Measurements from ENCODE around the gene FZD4.
"Not testable (repeated sequence)": the region's sequence is repeated elsewhere in the genome, so short reads cannot be mapped to it uniquely, and the experiment has no call there.

FZD4 gene

DNA sequence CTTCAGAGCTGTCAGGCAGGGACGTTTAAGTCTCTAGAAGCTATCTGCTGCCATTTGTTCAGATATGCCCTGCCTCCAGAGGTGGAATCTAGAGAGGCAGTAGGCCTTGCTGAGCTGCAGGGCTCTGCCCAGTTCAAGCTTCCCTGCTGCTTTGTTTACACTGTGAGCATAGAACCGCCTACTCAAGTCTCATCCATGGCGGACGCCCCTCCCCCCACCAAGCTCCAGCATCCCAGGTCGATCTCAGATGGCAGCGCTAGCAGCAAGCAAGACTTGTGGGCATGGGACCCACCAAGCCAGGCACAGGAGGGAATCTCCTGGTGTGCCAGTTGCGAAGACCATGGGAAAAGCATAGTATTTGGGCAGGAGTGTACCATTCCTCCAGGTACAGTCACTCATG is 12.4 kb upstream of the FZD4 start:
- H3K4me1 ChIP-seq (ENCODE audit: insufficient read depth, low read length); H3K36me3 ChIP-seq (ENCODE audit: insufficient read depth, low read depth, low read length); H3K27ac ChIP-seq (ENCODE audit: low read length); H3K9me3 ChIP-seq (ENCODE audit: insufficient read depth, low read depth, low read length); H3K9ac ChIP-seq (ENCODE audit: low read depth, low read length); H3K4me3 ChIP-seq (ENCODE audit: low read length); H3K27me3 ChIP-seq (ENCODE audit: insufficient read depth, low read length): not testable (repeated sequence)

DNA sequence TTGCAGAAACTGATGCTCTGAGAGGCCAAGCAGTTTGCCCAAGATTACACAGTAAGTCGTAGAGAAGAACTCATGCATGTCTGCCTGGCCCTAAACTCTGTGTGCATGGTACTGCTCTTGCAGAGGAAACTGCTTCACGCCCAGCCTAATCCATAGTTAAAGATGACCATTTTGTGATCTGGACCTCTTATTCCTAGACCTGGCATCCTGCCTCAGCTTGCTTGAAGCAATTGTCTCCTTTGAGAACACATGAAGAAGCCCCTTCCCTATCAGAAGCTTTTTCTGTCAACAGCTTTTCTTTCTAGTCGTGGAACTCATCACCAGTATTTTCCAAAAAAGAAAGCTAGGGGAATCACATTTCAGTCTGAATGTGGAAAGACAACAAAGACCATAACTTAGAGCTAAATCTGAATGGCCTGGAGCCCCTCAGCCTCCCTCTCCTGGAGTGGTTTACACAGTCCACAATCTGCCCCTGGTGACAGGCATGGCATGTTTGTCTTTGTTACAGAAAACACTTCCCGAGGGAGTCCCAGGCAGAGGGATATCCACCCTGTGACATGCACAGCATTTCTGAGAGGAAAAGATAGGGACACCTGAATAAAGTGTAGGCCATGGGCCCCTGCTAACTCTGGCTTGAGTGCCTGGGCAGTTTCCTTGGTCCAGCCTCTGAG is 2.9 kb upstream of the FZD4 start:
- no peak overlapping the region for H3K9ac ChIP-seq (ENCODE audit: low read depth, low read length)
- peaks cover 4% of the 10 kb centered on the region; the same call in 1 of the 2 replicates for H3K4me1 ChIP-seq (ENCODE audit: insufficient read depth, low read length)
- no peaks in the 10 kb centered on the region for H3K36me3 ChIP-seq (ENCODE audit: insufficient read depth, low read depth, low read length)
- H3K27ac ChIP-seq (ENCODE audit: low read length) = no peak overlapping the region
- H3K4me3 ChIP-seq (ENCODE audit: low read length) = no peak overlapping the region
- peaks cover 32% of the 10 kb centered on the region for H3K27me3 ChIP-seq (ENCODE audit: insufficient read depth, low read length)
- H3K9me3 ChIP-seq (ENCODE audit: insufficient read depth, low read depth, low read length) = no peaks in the 10 kb centered on the region

DNA sequence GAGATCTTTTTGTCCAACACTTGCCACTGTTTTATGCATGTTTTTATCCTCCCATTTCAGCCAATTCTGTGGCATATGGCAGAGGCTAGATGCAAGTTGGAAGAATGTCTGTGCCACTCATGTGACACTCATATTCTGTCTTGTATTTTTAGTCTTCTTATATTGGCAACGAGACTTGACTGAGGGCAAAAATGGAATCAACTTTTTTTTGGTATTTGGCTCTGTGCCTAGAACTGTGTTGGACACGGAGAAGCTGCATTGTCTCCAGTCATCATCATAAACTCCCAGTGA is 1.7 kb upstream of the FZD4 start:
- Histone ChIP-seq H3K27me3 (ENCODE audit: insufficient read depth, low read length) (peaks cover 32% of the 10 kb centered on the region), H3K9me3 (ENCODE audit: insufficient read depth, low read depth, low read length) (no peaks in the 10 kb centered on the region), H3K27ac (ENCODE audit: low read length) (no peak overlapping the region), H3K9ac (ENCODE audit: low read depth, low read length) (no peak overlapping the region), H3K4me3 (ENCODE audit: low read length) (peak overlapping the region; percentile 98), H3K36me3 (ENCODE audit: insufficient read depth, low read depth, low read length) (peaks cover 6% of the 10 kb centered on the region), H3K4me1 (ENCODE audit: insufficient read depth, low read length) (peaks cover 13% of the 10 kb centered on the region; the same call in 1 of the 2 replicates)

DNA sequence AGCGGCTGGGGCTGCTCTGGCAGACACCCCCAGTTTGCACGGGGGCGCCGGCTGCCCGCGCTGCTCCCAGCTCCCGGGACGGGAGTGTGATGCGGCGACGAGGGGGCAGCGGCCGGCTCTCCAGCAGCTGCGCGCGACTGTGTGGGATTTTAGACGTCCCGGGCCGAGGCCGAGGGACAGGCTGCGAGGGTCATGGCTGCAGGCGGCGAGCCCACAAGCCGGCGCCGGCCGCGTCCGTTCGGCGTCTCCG is 159 bp downstream of the FZD4 start:
- Histone ChIP-seq H3K4me1 (ENCODE audit: insufficient read depth, low read length) (peaks cover 13% of the 10 kb centered on the region; the same call in 1 of the 2 replicates), H3K27me3 (ENCODE audit: insufficient read depth, low read length) (peaks cover 32% of the 10 kb centered on the region), H3K9ac (ENCODE audit: low read depth, low read length) (peak overlapping the region; percentile 59; the same call in 1 of the 2 replicates), H3K27ac (ENCODE audit: low read length) (no peak overlapping the region), H3K4me3 (ENCODE audit: low read length) (peak overlapping the region; percentile 65; the same call in 1 of the 2 replicates), H3K9me3 (ENCODE audit: insufficient read depth, low read depth, low read length) (no peaks in the 10 kb centered on the region), H3K36me3 (ENCODE audit: insufficient read depth, low read depth, low read length) (peaks cover 18% of the 10 kb centered on the region)

DNA sequence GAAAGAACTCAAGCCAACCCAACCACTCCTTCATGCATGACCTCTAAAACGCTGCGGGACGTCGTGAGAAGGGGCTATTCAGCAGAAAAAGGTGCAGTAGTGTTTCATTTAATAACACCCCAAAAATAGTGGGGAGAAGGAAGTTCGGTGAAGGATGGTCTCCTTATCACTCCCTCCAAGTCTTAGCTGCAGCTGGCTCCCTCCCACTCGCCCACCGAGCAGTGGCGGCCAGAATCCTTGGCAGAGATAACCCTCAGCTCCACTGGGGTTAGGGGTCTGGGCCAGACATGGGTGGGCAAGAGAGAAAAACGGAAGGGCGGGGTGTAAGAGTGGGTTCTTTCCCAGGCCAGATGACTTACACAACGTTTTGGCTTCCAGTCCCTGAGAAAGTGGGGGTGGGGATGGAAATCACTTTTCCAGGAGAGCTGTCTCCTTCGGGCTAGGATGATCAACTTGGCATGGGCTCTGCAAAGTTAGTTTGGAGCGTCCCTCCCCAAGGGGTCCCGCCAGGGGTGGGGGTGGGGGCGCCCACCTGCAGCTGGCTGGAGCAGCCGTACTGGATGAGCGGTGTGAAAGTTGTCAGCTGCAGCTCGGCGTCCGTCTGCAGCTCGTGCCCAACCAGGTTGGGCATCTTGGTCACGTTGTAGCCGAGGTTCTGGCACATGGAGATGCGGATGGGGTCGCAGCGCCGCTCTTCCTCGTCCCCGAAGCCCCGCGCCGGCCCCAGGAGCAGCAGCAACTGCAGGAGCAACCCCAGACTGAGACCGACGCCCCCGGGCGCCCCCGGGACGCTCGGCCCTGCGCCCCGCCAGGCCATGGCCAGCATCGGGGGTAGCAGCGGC is 705 bp downstream of the FZD4 start:
- no peaks in the 10 kb centered on the region for H3K9me3 ChIP-seq (ENCODE audit: insufficient read depth, low read depth, low read length)
- H3K27me3 ChIP-seq (ENCODE audit: insufficient read depth, low read length) = peaks cover 32% of the 10 kb centered on the region
- no peak overlapping the region for H3K27ac ChIP-seq (ENCODE audit: low read length)
- peak overlapping the region; percentile 65 for H3K4me3 ChIP-seq (ENCODE audit: low read length)
- peak overlapping the region; percentile 59; the same call in 1 of the 2 replicates for H3K9ac ChIP-seq (ENCODE audit: low read depth, low read length)
- peaks cover 13% of the 10 kb centered on the region; the same call in 1 of the 2 replicates for H3K4me1 ChIP-seq (ENCODE audit: insufficient read depth, low read length)
- peaks cover 18% of the 10 kb centered on the region for H3K36me3 ChIP-seq (ENCODE audit: insufficient read depth, low read depth, low read length)

DNA sequence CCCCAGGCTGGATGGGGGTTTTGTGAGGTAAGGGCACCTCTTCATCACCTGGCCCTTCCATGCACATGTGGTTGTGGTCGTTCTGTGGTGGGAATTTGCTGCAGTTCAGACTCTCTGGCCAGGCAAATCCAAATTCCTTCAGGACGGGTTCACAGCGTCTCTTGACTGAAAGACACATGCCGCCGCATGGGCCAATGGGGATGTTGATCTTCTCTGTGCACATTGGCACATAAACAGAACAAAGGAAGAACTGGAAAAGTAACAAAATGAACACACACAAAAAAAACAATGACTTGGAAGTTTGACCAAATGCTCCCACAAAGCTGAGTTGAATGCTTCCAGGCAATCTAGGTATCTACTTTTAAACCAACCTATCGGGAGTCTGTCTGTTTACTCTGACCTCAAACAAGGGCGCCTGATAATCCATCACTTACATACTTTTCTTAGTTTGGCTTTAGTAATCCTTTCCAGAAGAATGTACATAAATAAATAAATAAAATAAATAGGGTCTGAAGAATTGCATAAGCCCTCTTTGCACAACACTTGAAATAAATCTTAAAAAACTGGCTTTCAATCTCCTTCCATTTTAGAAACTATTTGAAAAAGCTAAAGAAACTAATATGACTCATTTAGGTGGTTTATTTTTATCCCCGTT is 2.8 kb downstream of the FZD4 start:
- Histone ChIP-seq H3K36me3 (ENCODE audit: insufficient read depth, low read depth, low read length) (peaks cover 25% of the 10 kb centered on the region), H3K4me1 (ENCODE audit: insufficient read depth, low read length) (peaks cover 13% of the 10 kb centered on the region; the same call in 1 of the 2 replicates), H3K9ac (ENCODE audit: low read depth, low read length) (no peak overlapping the region), H3K4me3 (ENCODE audit: low read length) (peak overlapping the region; percentile 47; the same call in 1 of the 2 replicates), H3K27ac (ENCODE audit: low read length) (no peak overlapping the region), H3K27me3 (ENCODE audit: insufficient read depth, low read length) (peaks cover 23% of the 10 kb centered on the region), H3K9me3 (ENCODE audit: insufficient read depth, low read depth, low read length) (no peaks in the 10 kb centered on the region)

DNA sequence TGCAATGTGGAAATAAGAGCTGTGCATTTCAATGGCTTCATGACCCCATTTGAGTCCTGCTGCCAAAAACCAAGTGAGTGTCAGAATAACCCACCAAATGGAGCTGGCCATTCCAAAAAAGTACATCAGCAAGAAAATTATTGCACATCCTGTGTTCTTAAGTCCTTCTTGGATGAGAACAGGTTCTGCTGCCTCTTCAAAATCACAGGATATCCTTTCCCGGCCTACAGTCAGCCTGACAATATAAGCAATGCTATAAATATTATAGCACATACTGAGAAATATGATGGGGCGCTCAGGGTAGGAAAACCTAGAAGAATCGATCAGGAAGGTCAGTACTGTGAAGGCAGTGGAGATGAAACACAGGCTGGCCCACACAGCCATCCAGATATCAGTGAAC is 3.5 kb downstream of the FZD4 start:
- H3K27me3 ChIP-seq (ENCODE audit: insufficient read depth, low read length) = peaks cover 17% of the 10 kb centered on the region
- no peaks in the 10 kb centered on the region for H3K9me3 ChIP-seq (ENCODE audit: insufficient read depth, low read depth, low read length)
- H3K27ac ChIP-seq (ENCODE audit: low read length) = no peak overlapping the region
- H3K9ac ChIP-seq (ENCODE audit: low read depth, low read length) = no peak overlapping the region
- peaks cover 25% of the 10 kb centered on the region for H3K36me3 ChIP-seq (ENCODE audit: insufficient read depth, low read depth, low read length)
- H3K4me3 ChIP-seq (ENCODE audit: low read length) = no peak overlapping the region
- H3K4me1 ChIP-seq (ENCODE audit: insufficient read depth, low read length) = peaks cover 13% of the 10 kb centered on the region; the same call in 1 of the 2 replicates

DNA sequence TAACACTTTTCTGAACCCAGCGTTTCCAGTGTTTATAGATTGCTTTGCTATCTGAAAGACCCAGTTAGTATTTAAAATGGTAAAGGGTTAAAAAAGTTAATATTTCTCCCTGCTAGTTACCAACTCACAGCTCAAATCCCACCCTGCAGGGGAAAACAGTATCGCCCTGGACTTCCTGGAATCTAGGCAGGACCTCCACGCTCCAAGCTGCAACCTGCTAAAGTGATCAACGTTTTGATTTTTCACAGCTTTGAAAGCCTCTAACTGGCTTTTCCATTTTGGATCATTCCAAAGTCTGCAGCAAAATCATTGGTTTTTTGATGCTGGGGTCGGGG is 4.6 kb downstream of the FZD4 start:
- no peak overlapping the region for H3K4me3 ChIP-seq (ENCODE audit: low read length)
- peaks cover 25% of the 10 kb centered on the region for H3K36me3 ChIP-seq (ENCODE audit: insufficient read depth, low read depth, low read length)
- no peak overlapping the region for H3K9ac ChIP-seq (ENCODE audit: low read depth, low read length)
- peaks cover 14% of the 10 kb centered on the region for H3K27me3 ChIP-seq (ENCODE audit: insufficient read depth, low read length)
- peaks cover 13% of the 10 kb centered on the region; the same call in 1 of the 2 replicates for H3K4me1 ChIP-seq (ENCODE audit: insufficient read depth, low read length)
- H3K9me3 ChIP-seq (ENCODE audit: insufficient read depth, low read depth, low read length) = no peaks in the 10 kb centered on the region
- no peak overlapping the region for H3K27ac ChIP-seq (ENCODE audit: low read length)

DNA sequence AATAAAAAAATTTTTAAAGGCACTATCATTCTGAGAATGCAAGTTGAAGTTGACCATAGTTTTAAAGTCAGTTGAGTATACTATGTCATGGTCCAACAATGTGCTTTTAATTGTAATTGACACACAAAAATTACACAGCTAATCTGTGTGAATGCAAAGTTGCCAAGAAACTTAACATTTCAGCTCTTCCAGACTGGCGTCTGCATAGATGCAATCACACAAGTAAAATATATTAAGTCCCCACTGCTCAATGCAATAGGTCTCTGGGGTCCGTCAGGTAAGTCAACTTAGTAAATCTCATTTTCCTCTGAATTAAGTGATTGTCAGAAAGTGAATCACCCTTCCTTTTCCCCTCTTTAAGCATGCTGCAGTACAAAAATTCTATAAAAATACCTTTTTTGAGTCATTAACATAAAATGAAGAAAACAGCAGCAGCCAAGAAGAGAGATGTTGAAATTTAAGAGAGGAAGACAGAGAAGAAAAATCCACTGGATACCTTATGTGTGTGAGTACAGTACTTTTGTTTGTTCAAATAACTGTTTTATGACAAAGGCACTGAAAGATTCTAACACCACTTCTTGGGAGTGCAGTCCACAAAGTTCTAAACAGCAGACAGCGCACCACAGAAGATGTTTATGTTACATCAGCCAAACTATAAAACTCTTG is 5.1 kb downstream of the FZD4 start:
- peaks cover 13% of the 10 kb centered on the region; the same call in 1 of the 2 replicates for H3K4me1 ChIP-seq (ENCODE audit: insufficient read depth, low read length)
- H3K9me3 ChIP-seq (ENCODE audit: insufficient read depth, low read depth, low read length) = no peaks in the 10 kb centered on the region
- no peak overlapping the region for H3K27ac ChIP-seq (ENCODE audit: low read length)
- H3K4me3 ChIP-seq (ENCODE audit: low read length) = no peak overlapping the region
- H3K36me3 ChIP-seq (ENCODE audit: insufficient read depth, low read depth, low read length) = peaks cover 25% of the 10 kb centered on the region
- peaks cover 14% of the 10 kb centered on the region for H3K27me3 ChIP-seq (ENCODE audit: insufficient read depth, low read length)
- no peak overlapping the region for H3K9ac ChIP-seq (ENCODE audit: low read depth, low read length)

DNA sequence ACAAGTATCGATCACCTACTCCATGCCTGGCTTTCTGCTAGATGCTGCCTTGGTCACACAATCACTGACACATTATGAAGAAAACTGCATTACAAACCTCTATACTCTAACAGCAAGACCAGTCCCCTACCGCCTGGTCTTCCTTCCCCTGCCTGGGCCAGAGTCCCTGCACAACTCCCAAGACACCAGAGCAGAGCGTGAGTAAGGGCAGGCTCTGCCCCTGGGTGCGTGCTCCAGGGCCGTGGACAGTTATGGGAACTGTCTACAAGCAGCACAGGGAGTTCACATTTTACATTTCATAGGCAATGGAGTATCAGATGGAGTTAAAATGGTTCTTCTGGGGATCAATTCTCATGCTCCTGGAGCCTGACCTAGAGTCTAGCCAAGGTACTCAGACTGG is 6.5 kb downstream of the FZD4 start:
- H3K27ac ChIP-seq (ENCODE audit: low read length) = no peak overlapping the region
- H3K9me3 ChIP-seq (ENCODE audit: insufficient read depth, low read depth, low read length) = no peaks in the 10 kb centered on the region
- no peak overlapping the region for H3K4me3 ChIP-seq (ENCODE audit: low read length)
- H3K27me3 ChIP-seq (ENCODE audit: insufficient read depth, low read length) = peaks cover 2% of the 10 kb centered on the region; the same call in 1 of the 2 replicates
- H3K9ac ChIP-seq (ENCODE audit: low read depth, low read length) = no peak overlapping the region
- peaks cover 13% of the 10 kb centered on the region; the same call in 1 of the 2 replicates for H3K4me1 ChIP-seq (ENCODE audit: insufficient read depth, low read length)
- peaks cover 25% of the 10 kb centered on the region for H3K36me3 ChIP-seq (ENCODE audit: insufficient read depth, low read depth, low read length)

DNA sequence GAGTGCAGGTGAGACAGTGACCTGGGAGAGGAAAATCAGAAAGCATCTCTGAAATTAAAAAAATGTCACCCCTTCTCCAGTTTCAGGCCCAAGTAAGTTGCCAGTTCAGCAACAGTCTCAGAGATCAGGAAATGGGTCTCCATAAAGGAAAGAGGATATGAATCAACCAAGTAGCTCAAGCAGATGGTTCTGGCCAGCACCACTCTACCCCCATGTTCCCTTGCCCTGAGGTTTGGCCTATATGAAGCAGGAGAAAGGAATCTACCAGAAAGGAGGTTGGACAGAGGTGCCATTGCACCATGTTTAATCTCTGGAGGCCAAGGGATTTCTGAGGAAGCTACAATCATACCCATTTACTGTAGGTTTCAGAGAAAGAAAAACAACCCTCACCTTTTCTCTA is 7.7 kb downstream of the FZD4 start:
- Histone ChIP-seq H3K9ac (ENCODE audit: low read depth, low read length) (no peak overlapping the region), H3K4me3 (ENCODE audit: low read length) (no peak overlapping the region), H3K36me3 (ENCODE audit: insufficient read depth, low read depth, low read length) (peaks cover 25% of the 10 kb centered on the region), H3K27ac (ENCODE audit: low read length) (no peak overlapping the region), H3K4me1 (ENCODE audit: insufficient read depth, low read length) (peaks cover 4% of the 10 kb centered on the region; the same call in 1 of the 2 replicates), H3K9me3 (ENCODE audit: insufficient read depth, low read depth, low read length) (no peaks in the 10 kb centered on the region), H3K27me3 (ENCODE audit: insufficient read depth, low read length) (no peaks in the 10 kb centered on the region)
